HG03558 (cell line): ENCODE results near the gene ETNK2.

Source experiments
- ATAC-seq: cut with Tn5 transposase; IDR thresholded peaks from one replicate; pipeline ENCODE4 v1.9.1; 2021; ENCODE audit warnings: moderate number of reproducible peaks; ENCODE audit not compliant: unreplicated experiment; ENCODE audit errors: extremely low read depth

Gene ETNK2

GRCh38 chr1:204149635-204150565 lies 1.9 kb downstream of the ETNK2 start:
- ATAC-seq = no peak

DNA sequence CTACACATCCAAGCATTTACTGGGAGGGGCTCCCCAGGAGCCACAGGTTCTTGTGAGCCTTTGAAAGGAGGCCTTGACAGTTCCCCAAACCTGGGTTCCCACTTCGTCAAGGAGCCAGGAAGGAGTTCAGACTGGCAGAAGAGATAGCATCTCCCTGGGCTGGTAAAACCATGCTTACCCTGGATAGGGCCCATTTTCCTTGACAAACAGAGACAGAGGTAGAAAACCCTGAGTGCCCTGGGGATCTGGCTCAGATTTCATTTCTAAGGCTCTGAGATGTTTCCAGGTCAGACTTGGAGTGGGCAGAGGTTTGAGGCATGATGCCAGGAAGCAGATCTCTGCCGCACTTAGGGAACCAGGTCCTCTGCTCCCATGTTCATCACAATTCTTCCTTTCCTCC lies 2.7 kb downstream of the ETNK2 start:
- ATAC-seq = no peak

DNA sequence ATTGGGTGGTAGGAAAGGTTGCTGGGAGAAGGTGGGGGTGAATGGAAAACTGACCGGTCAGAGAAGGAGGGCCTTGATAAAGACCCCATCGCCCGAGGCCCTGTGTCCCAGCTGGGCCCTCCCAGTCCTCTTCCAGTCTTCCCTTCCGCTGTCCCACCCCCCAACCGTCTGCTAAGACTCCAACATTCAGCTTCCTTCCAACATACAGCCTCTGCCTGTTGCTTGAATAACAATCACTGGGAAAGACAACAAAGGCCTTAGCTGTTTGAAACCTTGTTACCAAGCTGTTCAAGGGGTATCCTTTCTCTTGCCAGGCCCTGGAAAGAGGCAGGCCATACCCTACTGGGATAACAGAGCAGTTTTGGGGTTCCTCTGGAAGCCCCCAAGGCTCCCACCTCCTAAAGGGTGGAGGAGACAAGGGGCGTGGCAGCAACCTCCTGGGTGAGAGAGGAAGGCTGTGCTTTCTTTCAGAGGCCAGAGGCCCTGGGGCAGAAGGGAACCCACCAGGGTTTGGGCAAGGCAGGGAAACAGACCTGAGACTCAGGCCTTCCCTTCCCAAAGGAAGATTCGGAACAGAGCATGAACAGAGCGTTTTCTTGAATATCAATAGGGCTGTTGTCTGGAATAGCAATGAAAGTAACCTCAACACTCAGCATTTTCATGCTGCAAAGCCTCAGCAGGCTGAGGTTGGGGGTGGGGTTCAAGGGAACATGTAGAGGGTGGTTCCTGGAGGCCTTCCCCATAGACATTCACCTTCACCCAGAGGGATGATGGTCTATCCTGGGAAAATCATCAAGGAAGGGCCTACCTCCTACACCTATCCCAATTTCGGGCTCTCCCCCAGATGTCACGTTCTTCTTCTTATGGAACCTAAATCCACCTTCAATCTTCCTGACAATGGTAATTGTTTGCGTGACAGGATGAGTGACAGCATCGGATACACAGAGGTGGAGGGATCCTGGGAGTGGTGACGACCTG lies 4.1 kb downstream of the ETNK2 start:
- no peak for ATAC-seq

GRCh38 chr1:204146965-204147364 lies 4.9 kb downstream of the ETNK2 start:
- ATAC-seq = no peak

DNA sequence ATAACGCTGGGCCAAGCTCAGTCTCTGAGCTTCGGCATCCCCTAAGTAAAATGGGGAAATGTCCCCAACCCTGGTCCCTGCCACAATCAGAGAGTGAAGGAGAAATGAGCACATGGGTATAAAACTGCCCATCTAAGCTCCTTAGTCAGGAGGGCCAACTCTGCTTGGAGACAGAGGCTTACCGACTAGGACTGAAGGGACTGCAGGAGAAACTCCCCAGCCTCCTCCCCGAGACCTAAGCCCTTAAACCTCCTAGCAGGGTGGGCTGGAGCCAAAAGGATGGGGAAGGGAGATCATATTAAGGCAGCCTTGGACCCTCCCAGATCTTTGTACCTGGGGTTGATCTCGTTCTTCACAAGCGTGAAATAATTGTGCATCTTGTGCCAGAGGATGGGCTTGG lies 5.5 kb downstream of the ETNK2 start:
- no peak for ATAC-seq

GRCh38 chr1:204145033-204145504 lies 6.8 kb downstream of the ETNK2 start:
- ATAC-seq = no peak

- no peak for ATAC-seq
Measured at GRCh38 chr1:204143276-204144041, 8.4 kb downstream of the ETNK2 start.

DNA sequence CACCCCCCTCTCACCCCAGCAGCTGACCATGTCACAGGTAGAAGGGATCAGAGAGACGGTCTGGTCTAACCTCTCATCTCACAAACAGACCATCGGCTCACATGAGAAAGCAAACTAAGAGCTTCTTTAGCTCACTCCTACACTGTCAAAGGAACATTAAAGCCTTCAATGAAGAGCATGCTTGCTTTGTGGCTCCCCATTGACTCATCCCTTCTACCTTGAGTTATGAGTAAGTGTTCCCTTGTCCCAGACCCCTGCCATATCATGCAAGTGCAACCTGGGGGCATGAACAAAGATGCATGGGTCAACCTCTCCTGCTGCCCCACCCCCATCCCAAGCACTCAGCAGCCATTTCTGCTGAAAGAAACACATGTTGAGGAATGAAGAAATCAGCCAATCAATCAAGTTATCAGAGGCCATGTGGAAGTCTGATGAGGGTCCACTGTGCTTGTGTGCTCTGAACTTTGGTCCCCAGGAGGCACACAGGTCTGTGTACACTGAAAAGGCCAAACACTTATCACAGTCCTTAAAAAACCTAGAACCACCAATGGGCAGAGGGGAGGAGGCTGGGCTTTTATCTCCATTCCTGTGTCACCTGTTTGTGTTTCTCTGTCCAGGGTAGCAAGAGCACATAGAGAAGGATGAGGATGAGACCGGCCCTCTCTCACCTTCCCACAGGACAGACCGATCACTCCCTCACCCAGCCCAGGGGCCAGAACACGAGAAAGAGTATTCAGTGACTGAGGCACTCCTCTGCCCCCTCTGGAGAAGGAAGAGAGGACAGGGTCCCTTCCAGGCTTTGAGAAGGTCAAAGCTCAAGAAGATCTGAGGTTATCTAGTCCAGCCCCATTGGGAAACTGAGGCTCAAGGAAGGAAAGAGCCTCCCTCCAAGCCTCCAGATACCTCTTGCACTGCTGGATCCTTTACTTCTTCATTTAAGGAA lies 9.5 kb downstream of the ETNK2 start:
- ATAC-seq = no peak

GRCh38 chr1:204141131-204141530 lies 10.7 kb downstream of the ETNK2 start:
- no peak for ATAC-seq

DNA sequence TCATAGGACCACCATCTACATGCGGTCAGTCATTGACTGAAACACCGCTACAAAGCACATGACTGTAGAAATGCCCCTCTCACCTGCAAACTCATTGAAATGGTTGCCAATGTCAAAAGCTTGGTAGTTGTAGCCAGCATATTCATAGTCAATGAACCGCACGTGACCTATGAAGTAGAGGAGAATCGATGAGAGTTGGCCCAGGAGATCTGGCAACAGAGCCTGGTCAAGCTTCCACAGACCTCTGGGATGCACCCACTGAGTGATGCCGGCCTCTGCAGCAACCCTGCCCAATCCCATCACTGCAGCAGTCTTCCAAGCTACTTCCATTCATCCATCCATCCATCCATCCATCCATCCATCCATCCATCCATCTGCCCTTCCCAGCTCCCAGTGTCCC lies 11.9 kb downstream of the ETNK2 start:
- ATAC-seq = no peak

GRCh38 chr1:204139088-204139487 lies 12.8 kb downstream of the ETNK2 start:
- no peak for ATAC-seq

GRCh38 chr1:204136814-204137213 lies 15.0 kb downstream of the ETNK2 start:
- no peak for ATAC-seq

GRCh38 chr1:204134103-204134502 lies 17.7 kb downstream of the ETNK2 start:
- no peak for ATAC-seq

- ATAC-seq = no peak
Measured at GRCh38 chr1:204132718-204133117, 19.1 kb downstream of the ETNK2 start.

DNA sequence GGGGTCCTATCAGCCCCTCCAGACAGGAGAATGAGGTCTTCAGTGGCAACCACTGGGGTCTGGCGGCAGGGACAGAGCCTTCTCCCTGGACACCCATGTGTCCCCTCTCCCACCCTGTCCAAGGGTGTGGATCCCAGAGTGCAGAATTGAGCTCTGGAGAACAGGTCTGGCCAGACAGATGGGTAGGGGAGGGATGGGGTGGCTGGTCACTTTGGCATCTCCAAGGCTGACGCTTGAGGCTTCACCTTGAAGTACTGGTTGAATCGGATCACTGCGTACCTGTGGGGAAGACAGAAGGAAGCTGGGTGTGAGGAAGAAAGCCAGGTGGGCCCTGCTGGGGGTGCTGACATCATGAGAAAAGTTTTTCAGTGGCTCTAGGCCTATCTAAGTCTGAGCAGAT lies 19.9 kb downstream of the ETNK2 start:
- ATAC-seq = no peak

DNA sequence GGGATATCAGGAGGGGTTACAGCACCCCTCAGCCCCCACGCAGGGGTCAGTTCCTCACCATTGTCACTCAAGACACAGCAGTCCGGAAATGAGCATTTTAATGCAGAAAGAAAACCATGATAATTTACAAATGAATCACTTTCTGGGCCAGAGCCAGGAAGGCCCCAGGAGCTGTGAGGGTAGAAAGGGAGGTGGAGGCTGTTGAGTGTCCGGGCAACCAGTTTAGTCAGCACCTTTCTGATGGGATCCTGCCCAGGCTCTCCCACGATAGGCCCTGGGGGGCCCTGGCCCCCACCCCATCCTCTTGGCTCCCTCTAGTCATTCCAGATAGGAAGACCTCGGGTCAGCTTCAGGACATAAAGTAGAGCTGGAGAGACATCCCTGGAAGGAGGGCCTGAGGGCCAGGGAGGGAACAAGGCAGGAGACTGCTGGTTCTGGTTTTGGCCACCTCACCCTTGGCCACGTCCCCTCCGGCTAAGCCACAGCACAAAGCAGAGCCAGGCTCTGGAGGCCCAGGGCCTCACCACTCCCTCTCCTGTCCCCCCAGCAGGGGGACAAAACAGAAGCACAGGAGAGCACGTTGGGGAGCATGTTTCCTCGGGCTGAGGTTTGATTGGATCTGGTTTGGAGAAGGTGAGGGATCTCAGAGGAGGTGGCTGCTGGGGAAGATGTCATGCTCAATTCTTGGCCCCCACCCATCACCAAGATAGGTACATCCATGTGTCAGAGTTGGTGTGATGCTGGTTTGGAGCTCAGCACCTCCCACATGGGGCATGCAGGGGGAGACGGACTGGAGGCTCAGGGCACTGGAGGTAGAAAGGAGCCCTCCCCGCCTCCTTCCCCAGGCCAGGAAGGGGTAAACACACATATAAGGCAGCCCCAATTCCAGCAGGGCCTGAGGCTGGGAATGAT lies 20.6 kb downstream of the ETNK2 start:
- no peak for ATAC-seq

GRCh38 chr1:204130178-204130577 lies 21.7 kb downstream of the ETNK2 start:
- no peak for ATAC-seq
